GM21717 (cell line): ENCODE data around the gene HMCES.
"Not testable (repeated sequence)": the region's sequence is repeated elsewhere in the genome, so short reads cannot be mapped to it uniquely, and the experiment has no call there.

ENCODE experiments used
- ATAC-seq: cut with Tn5 transposase; IDR thresholded peaks from one replicate; pipeline ENCODE4 v1.9.1; 2021; ENCODE audit warnings: mild to moderate bottlenecking, moderate library complexity; ENCODE audit not compliant: unreplicated experiment

The HMCES gene

GRCh38 chr3:129345971-129346370, 67.3 kb downstream of the HMCES start:
- no peak for ATAC-seq

GRCh38 chr3:129346695-129347457, 68.2 kb downstream of the HMCES start:
- no peak for ATAC-seq

DNA sequence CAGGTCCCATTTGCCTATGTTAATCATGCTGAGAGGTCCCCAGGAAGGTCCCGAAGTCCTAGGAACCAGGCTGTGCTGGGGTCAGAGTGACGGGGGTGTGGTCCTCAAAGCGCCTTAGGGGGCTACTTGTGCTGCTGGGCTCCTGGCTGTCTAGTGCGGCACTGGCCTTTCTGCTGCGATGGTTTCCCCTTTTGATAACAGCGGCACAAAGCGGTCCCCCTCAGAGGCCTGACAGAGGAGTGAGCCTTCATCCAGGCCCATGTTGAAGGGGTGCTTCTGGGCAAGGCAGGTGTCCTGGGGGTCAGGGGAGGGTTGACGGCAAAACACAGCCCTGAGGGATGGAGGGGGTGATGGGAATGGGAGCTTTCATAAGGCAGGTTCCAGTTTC, 68.8 kb downstream of the HMCES start:
- no peak for ATAC-seq

GRCh38 chr3:129348734-129349133, 70.1 kb downstream of the HMCES start:
- ATAC-seq, result no peak

DNA sequence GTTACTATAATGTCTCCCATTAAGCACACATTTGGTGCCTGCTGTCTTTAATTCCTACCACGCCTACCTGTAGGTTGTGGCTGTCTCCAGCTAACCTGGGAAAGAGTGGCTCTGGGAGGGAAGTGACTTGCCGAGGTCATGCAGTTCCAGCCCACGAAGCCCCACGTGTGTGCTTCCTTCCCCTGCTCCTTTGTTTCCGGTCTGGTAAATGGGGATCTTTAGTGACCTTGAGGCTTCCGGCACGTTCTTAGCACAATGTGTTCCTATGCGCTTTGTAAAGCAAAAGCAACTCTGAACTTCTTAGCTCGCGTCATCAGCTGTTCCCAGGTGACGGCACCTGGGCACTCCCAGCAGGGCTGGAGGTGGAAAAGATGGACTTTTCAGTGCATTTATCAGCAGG, 70.5 kb downstream of the HMCES start:
- ATAC-seq, result not testable (repeated sequence)

DNA sequence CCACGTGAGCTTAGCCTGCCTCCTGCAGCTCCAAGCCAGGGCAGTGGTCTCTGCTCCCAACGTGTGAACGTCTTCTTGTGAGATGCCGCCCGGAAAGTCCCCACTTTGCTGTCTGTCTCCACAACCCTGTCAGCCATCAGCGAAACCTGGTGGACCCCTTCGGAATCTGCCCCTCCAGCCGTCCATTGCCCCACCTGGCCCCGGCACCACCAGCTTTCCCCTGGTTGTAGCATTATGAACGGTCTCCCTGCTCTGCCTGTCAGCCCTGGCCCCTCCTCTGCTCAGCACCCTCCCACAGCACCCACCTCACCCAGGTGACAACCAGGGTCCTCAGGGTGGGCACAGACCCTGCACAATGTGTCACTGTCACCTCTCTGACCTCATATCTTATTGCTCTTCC, 71.1 kb downstream of the HMCES start:
- ATAC-seq, result no peak

DNA sequence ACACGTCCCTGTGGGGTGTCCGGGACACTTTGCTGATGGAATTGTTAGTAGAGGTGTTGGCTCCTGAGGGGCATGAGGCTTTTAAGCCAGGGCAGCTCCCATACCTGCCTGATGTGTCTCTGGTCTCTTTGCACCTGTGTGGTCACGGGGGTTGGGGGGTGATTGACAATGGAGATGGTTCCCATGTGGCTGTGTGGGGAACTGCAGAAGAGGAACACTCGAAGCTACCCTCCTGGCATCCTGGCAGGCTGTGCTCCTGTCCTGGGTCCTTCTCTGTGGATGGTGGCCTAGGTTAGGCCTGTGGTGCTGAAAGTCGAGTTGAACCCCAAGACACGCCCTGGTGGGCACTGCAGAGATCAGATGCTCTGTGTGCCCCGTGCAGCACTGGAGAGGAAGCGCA, 73.4 kb downstream of the HMCES start:
- no peak for ATAC-seq

DNA sequence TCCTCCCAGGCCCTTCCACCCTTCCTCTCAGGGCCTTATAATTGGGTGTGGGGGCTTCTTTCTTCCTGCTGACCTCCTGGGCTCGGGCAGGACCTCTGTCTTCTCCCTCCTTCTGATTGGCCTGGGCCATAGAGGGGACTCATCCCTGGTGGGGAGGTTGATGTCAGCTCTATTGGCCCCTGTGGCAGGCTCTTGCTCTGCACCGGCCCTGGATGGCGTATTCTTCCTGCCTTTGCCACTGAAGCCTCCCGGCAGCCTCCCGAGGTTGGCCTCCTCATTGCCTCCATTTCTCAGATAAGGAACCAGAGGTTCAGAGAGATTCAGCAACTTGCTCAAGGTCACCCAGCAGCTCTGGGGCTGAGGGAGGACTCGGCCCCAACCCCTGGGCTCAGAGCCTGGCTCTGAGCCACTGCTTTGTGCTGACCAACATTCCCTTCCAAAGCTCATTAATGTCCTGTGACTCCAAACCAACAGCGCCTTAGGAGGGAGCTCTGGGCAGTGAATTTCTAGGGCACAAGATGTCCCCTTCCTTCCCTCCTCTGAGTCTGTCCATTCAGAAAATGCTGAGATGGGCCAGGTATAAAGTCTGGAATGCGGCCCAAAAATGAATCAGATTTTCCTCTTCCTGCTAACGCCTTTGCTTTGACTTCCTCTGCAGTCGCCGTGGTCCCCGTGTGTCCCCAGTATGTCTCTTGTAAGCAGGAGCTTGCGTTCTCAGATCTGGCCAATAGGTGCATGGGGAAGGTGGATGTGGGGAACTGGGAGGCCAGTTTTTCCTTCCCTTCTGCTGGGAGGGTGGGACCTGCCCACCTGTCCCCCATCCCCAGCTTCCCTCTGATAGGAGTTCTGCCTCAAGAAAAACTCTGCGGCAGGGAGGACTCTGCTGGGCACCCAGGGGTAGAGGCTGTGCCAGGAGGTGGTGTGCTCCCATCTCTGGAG, 74.2 kb downstream of the HMCES start:
- no peak for ATAC-seq

- no peak for ATAC-seq
These were observed 74.9 kb downstream of the HMCES start for GRCh38 chr3:129353589-129353941.
